HEK293 (cell line): Measurements from ENCODE around the gene KIF26B.

ENCODE experiments used
- CTCF ChIP-seq: fragments of 450-650 bp; formaldehyde crosslinking; IDR thresholded peaks from 2 replicates; pipeline ENCODE4 v1.5.1; 2016; ENCODE audit warnings: missing biosample characterization, missing genetic modification characterization
- ZNF121 ChIP-seq: fragments of 450-650 bp; formaldehyde crosslinking; IDR thresholded peaks from 2 replicates; pipeline ENCODE4 v1.5.1; 2016; ENCODE audit warnings: missing biosample characterization, missing genetic modification characterization
- ZNF132 ChIP-seq: fragments of 450-650 bp; formaldehyde crosslinking; IDR thresholded peaks from 2 replicates; pipeline ENCODE4 v1.5.1; 2017; ENCODE audit warnings: missing biosample characterization, missing genetic modification characterization, borderline replicate concordance
- ZNF18 ChIP-seq: fragments of 450-650 bp; formaldehyde crosslinking; IDR thresholded peaks from 2 replicates; pipeline ENCODE4 v1.5.1; 2016; ENCODE audit warnings: missing biosample characterization, missing genetic modification characterization
- ZNF274 ChIP-seq, 2 experiments: fragments of 200-500 bp in 1 of 2; fragments of 450-650 bp in 1 of 2; sonication (Bioruptor generic) in 1 of 2; formaldehyde crosslinking in 1 of 2; IDR thresholded peaks; 2 replicates each; pipeline versions ENCODE4 v1.5.1 to v1.6.1; 2014 to 2016; ENCODE audit warnings: borderline replicate concordance in 1 of 2, inconsistent platforms in 1 of 2, low read length in 1 of 2, missing biosample characterization in 1 of 2, missing genetic modification characterization in 1 of 2
- ZNF768 ChIP-seq: fragments of 450-650 bp; formaldehyde crosslinking; IDR thresholded peaks from 2 replicates; pipeline ENCODE4 v1.5.1; 2018; ENCODE audit warnings: missing biosample characterization, mild to moderate bottlenecking, missing genetic modification characterization
- ZSCAN23 ChIP-seq: fragments of 450-650 bp; formaldehyde crosslinking; IDR thresholded peaks from 2 replicates; pipeline ENCODE4 v1.5.1; 2016; ENCODE audit warnings: missing biosample characterization, missing genetic modification characterization

- TF ChIP-seq ZSCAN23 (tag by site-specific recombination) = no peak
- TF ChIP-seq CTCF (tag by site-specific recombination) = no peak
- TF ChIP-seq ZNF18 (tag by site-specific recombination) = no peak
- TF ChIP-seq ZNF121 (tag by site-specific recombination) = no peak
- TF ChIP-seq ZNF274 (IDR thresholded peaks at IDR 0.05; ENCODE audit: low read length) = no peak
- TF ChIP-seq ZNF274 (tag by site-specific recombination; IDR thresholded peaks at IDR 0.05; ENCODE audit: borderline replicate concordance) = no peak
- TF ChIP-seq ZNF132 (tag by site-specific recombination) = no peak
- no peak for TF ChIP-seq ZNF768 (tag by site-specific recombination)
These were observed 90.4 kb downstream of the KIF26B start for GRCh38 chr1:245245021-245245667.
